A673 (cell line): Measurements from ENCODE around the gene APAF1. TPM values are rescaled to one million over a fixed set of nuclear protein-coding genes. Genes with fewer than 3 reads are reported as not detected.

Source experiments
- BruUV-seq: library from RNA; stranded (reverse); fragments of 400-500 nt; replicated peaks from 2 replicates; lab custom pipeline; 2021; lab: Mats Ljungman, UMichigan
- CTCF ChIA-PET: fragments of 300-600 bp; sonication (Branson Sonifier 250); formaldehyde crosslinking; loops from one replicate; lab custom pipeline; 2022; ENCODE audit warnings: antibody characterized with exemption; lab: Charles Lee
- POLR2A ChIA-PET: fragments of 300-600 bp; sonication (Branson Sonifier 250); formaldehyde crosslinking; loops from one replicate; lab custom pipeline; 2022; ENCODE audit warnings: antibody characterized with exemption; ENCODE audit not compliant: low non-redundant PET; lab: Charles Lee
- DNase-seq: peaks from one replicate; pipeline ENCODE4 v3.0.0-alpha.2; 2015; ENCODE audit warnings: low spot score
- H3K27ac ChIP-seq: fragments of 200-600 bp; sonication (generic); 2 replicates; pipeline ENCODE4 v1.5.1; 2016; ENCODE audit warnings: mixed run types, low read depth, mild to moderate bottlenecking, mixed read lengths, antibody characterized with exemption, low read length; ENCODE audit not compliant: poor library complexity, severe bottlenecking
- H3K27me3 ChIP-seq: fragments of 200-600 bp; sonication (generic); replicated peaks from 2 replicates; pipeline ENCODE4 v1.6.1; 2017; ENCODE audit warnings: mixed run types, low read depth, mild to moderate bottlenecking, mixed read lengths, antibody characterized with exemption, low read length; ENCODE audit not compliant: insufficient read depth, poor library complexity
- H3K36me3 ChIP-seq: fragments of 200-600 bp; sonication (generic); 2 replicates; pipeline ENCODE4 v1.6.1; 2016; ENCODE audit warnings: mixed run types, mild to moderate bottlenecking, mixed read lengths, antibody characterized with exemption, low read length; ENCODE audit not compliant: insufficient read depth, poor library complexity, severe bottlenecking
- H3K4me1 ChIP-seq: fragments of 200-600 bp; sonication (generic); 2 replicates; pipeline ENCODE4 v1.6.1; 2017; ENCODE audit warnings: mixed run types, mild to moderate bottlenecking, mixed read lengths, antibody characterized with exemption, low read length; ENCODE audit not compliant: insufficient read depth, poor library complexity, severe bottlenecking
- H3K4me3 ChIP-seq: fragments of 200-600 bp; sonication (generic); 2 replicates; pipeline ENCODE4 v1.5.1; 2016; ENCODE audit warnings: low read depth, mixed run types, mild to moderate bottlenecking, mixed read lengths, low read length; ENCODE audit not compliant: poor library complexity, severe bottlenecking
- H3K9me3 ChIP-seq: fragments of 200-600 bp; sonication (generic); 2 replicates; pipeline ENCODE4 v1.6.1; 2016; ENCODE audit warnings: mixed run types, low read depth, mild to moderate bottlenecking, mixed read lengths, antibody characterized with exemption, low read length; ENCODE audit not compliant: poor library complexity, severe bottlenecking
- CTCF ChIP-seq: fragments of 300-800, 200-600 bp; sonication (generic); conservative IDR thresholded peaks from 2 replicates; pipeline ENCODE4 v1.5.1; 2017; ENCODE audit warnings: low read depth, mild to moderate bottlenecking, antibody characterized with exemption, low read length, moderate library complexity, mixed read lengths
- EZH2 ChIP-seq: fragments of 200-600 bp; sonication (generic); IDR thresholded peaks from 2 replicates; pipeline ENCODE4 v1.6.1; 2017; ENCODE audit warnings: borderline replicate concordance, low read depth, mild to moderate bottlenecking, mixed read lengths, antibody characterized with exemption, low read length; ENCODE audit not compliant: poor library complexity, severe bottlenecking
- intact Hi-C: fragments of 100-400 bp; cut with micrococcal nuclease; formaldehyde crosslinking; loops from one replicate; pipeline ENCODE4 v1.10.0; 2022; ENCODE audit not compliant: unreplicated experiment
- total RNA-seq: library from RNA; stranded (reverse); gene quantifications from 2 replicates; pipeline ENCODE4 v1.2.3, GENCODE V29; 2021

The APAF1 gene
- total RNA-seq, 1 experiment from 2014 or later, result 24.2 TPM

DNA sequence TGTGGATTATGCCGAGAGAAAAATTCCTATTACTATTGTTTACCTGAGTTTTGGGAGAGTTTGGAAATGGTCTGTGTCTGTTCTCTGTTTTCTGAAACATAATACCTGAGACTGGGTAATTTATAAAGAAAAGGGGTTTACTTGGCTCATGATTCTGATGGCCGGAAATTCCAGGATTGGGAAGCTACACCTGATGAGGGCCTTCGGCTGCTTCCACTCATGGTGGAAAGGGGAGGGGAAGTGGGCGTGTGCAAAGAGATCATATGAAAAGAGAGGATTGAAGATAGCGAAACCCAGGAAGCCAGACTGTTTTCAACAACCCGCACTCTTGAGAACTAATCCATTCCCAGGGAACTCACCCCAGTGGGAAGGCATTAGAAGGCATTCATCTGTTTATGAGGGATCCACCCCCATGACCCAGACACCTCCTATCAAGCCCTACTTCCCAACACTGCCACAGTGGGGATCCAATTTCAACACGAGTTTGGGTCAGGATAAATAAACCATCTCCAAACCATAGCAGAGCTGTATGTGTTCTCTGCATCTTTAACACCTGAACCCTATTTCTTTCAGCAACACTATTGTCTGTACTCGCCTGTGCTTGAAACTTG lies 51.1 kb downstream of the APAF1 start:
- BruUV-seq, result no TSS peak
- POLR2A ChIA-PET, result no interaction called here
- no peak for DNase-seq
- Histone ChIP-seq H3K36me3 (no peaks in the 10 kb centered on the region), H3K4me1 (peaks cover 4% of the 10 kb centered on the region), H3K4me3 (no peak overlapping the region), H3K9me3 (no peaks in the 10 kb centered on the region), H3K27me3 (no peaks in the 10 kb centered on the region), H3K27ac (no peak overlapping the region)
- TF ChIP-seq EZH2 (no peak), CTCF (no peak)
- intact Hi-C loops, result no loop called here
- CTCF ChIA-PET, result no interaction called here

DNA sequence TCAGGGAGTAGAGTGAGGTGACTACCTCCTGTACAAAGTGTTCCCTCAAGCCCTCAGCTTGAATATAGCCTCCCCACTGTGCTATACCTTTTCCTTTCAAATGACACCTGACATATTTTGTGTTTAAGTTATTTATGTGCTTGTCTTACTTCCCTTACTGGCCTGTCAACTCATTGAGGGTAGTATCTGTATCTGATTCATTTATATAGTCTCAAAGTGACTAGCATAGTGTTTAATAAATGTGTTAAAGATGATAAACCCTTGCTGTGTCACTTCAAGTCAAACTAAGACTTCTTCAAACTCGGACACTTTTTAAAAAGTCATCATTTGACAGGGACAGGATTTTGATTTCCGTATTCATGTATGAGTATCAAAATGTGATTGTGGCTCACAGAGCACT lies 52.1 kb downstream of the APAF1 start:
- Histone ChIP-seq H3K27me3 (no peaks in the 10 kb centered on the region), H3K4me3 (no peak overlapping the region), H3K27ac (no peak overlapping the region), H3K36me3 (no peaks in the 10 kb centered on the region), H3K9me3 (no peaks in the 10 kb centered on the region), H3K4me1 (peaks cover 4% of the 10 kb centered on the region)
- intact Hi-C loops, result no loop called here
- TF ChIP-seq CTCF (no peak), EZH2 (no peak)
- no peak for DNase-seq
- no TSS peak for BruUV-seq
- ChIA-PET CTCF (no interaction called here), POLR2A (no interaction called here)

DNA sequence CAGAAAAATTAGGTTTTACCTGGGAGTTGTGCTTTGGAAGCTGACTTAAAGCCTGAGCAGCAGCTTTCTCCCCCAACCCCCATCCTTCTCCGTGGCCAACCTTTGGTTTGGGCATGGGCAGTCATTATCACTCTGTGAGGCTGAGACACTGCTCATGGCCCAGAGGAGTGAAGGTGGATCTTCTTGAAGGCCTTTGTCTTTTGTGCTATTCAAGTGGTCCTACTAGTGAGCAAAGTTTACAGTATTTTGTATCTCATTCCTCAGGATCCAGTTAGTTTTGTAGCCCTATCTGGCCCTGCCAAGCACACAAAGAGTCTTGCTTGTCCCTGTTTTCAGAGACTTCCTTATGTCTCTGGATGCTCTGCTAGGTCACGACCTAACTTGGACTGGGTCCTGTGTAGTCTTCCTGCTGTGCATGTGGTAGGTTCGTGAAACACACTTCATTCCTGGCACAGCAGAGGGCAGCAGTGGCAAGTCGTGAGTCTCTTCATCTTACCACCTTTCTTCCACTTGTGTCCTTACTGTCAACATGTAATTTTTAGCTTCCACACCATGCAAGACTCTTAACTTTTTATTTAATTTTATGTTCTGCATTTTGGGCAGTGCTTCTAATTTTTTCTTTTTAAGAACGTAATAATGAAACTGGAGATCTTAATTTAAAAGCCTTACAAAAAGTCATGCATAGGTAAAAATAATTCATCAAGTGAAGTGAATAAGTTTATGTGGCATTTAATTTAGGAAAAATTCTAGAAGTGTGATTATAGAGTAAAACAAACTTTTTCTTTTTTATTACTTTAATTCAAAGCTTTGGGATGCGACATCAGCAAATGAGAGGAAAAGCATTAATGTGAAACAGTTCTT lies 53.7 kb downstream of the APAF1 start:
- ChIA-PET CTCF (interaction anchor here (0.6 to 1.1 kb wide), 3 partner anchors 10 to 300 kb away, joined by 3 to 7 read pairs (median 6); no protein-coding TSS in a partner anchor), POLR2A (no interaction called here)
- peak; percentile 66 for DNase-seq
- intact Hi-C loops, result loop anchor here (1.0 kb wide), 2 partner anchors 240 to 299 kb away; no protein-coding TSS in a partner anchor
- TF ChIP-seq CTCF (peak; percentile 75), EZH2 (no peak)
- Histone ChIP-seq H3K27ac (no peak overlapping the region), H3K4me1 (peaks cover 4% of the 10 kb centered on the region), H3K27me3 (no peaks in the 10 kb centered on the region), H3K4me3 (no peak overlapping the region), H3K9me3 (no peaks in the 10 kb centered on the region), H3K36me3 (no peaks in the 10 kb centered on the region)
- BruUV-seq, result no TSS peak
